Renal pelvis (tissue), 12 donors: ENCODE data around the gene CCDC13. TPM values are rescaled to one million over a fixed set of nuclear protein-coding genes. Genes with fewer than 3 reads are reported as not detected.
"Not testable (repeated sequence)": the region's sequence is repeated elsewhere in the genome, so short reads cannot be mapped to it uniquely, and the experiment has no call there.

Experiments
- DNase-seq: peaks from one replicate; pipeline ENCODE4 v3.0.0-alpha.2; 2013
- long read RNA-seq, 16 experiments: transcript quantifications; one replicate each; lab custom pipeline, GENCODE V29; 2026
- polyA plus RNA-seq, 3 donors: library from polyadenylated mRNA; unstranded; fragments of 120-200 nt; gene quantifications; one replicate each; pipeline ENCODE4 v1.2.1, GENCODE V29; 2013; ENCODE audit not compliant: insufficient read length in 3 of 3

CCDC13 gene, protein sequence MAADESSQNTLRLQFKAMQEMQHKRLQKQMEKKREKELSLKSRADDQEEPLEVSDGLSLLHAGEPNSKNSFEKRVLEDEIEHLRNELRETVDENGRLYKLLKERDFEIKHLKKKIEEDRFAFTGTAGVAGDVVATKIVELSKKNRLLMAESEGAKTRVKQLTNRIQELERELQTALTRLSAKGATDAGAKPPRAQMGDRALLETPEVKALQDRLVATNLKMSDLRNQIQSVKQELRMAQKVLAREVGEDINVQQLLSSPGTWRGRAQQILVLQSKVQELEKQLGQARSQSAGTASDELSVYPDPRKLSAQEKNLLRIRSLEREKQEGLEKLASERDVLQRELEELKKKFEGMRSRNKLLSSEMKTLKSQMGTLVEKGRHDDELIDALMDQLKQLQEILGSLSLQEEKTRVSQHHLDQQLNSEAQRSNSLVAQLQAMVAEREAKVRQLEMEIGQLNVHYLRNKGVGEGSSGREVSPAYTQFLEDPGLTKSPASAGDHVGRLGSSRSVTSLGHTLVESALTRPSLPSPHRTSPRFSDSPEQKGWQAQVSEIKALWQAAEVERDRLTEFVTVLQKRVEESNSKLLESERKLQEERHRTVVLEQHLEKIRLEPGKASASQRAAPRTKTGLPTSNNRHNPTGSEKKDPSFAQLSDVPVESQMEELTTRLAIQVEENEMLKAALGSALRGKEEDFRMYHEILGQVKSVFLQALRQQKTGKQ
- polyA plus RNA-seq = 1 to 10 TPM; 2.4 to 3.9 (median 3.6) TPM
- long read RNA-seq, donor 1 = 0 reads
- long read RNA-seq, donor 2 = 0 reads
- long read RNA-seq, donor 3, partial matches to known transcripts = 0 of 2 reads
- long read RNA-seq, donor 3, other reads (novel, unspliced or antisense) = 0 of 2 reads
- long read RNA-seq, donor 4 = 0 reads
- long read RNA-seq, donor 5 = 0 reads
- long read RNA-seq, donor 6, partial matches to known transcripts = 0 of 1 reads
- long read RNA-seq, donor 6, other reads (novel, unspliced or antisense) = 0 of 1 reads
- long read RNA-seq, donor 7 = 0 reads
- long read RNA-seq, donor 8 = 0 reads
- long read RNA-seq, donor 9, partial matches to known transcripts = 0 of 1 reads
- long read RNA-seq, donor 9, other reads (novel, unspliced or antisense) = 0 of 1 reads
- long read RNA-seq, donor 10, partial matches to known transcripts = 0 of 1 reads
- long read RNA-seq, donor 10, other reads (novel, unspliced or antisense) = 0 of 1 reads
- long read RNA-seq, donor 11 = 0 reads
- long read RNA-seq, donor 12 = 0 reads
- long read RNA-seq, donor 13 = 0 reads
- long read RNA-seq, donor 14 = 0 reads
- long read RNA-seq, donor 15, partial matches to known transcripts = 0 of 1 reads
- long read RNA-seq, donor 15, other reads (novel, unspliced or antisense) = 0 of 1 reads
- long read RNA-seq, donor 16, partial matches to known transcripts = 0 of 1 reads
- long read RNA-seq, donor 16, other reads (novel, unspliced or antisense) = 0 of 1 reads

DNA sequence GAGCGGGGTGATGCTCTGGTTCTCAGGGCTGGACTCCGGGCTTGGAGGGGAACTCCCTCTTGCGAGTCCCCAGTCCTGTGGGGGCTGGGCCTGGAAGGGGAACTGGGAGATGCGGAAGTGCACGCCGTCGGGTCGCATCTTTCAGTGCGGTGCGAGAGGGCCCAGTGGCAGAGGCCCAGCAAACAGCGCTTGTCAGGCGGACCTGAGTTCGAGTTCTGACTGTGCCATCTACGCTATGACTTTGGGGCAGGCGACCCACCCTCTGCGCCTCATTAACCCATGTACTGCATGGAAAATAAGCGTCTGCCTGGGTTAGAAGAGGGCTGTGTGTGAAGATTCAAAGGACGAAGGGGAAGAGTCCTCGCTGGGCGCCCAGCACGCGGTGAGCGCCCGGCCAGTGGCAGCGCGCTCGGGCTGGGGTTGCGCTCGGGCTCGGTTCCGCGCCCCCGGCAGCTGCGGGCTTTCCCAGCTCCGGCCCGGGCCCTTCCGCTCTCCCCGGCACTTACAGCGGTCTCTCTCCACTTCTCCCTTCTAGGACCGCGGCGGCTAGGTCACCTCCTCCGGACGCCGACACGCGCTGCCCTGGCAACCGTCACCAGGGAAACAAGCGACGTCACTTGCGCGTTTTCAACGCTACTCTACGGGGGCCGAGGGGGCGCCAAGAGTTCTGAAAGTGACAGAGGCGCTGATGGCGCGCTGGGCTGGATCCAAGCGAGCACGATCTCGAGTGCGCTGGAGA lies at the start of gene CCDC13:
Gene CCDC13, minus strand, starts transcription at position 584 of the 739 bp plus-strand sequence. CDS start 14,908 bp downstream, outside the sequence.
- DNase-seq = peak; percentile 97

DNA sequence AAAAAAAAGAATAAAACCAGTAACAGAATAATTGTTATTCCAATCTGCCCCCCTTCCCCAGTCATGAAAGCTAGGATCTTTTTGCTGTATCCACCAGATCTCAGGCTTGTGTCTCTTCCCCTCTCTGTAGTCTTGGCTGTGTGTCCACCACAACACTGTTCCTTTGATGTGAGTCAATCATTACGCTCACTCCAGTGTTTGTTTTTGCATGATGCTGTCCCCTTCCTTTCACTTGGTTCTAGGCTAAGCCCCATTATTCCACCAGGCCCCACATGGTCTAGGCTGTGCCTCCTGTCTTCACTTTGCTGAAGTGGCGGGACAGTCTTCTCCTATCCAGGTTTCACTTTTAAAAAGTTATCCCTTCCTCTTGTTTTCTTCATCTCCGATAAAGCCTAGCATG lies 49.8 kb upstream of the CCDC13 start:
- no peak for DNase-seq

DNA sequence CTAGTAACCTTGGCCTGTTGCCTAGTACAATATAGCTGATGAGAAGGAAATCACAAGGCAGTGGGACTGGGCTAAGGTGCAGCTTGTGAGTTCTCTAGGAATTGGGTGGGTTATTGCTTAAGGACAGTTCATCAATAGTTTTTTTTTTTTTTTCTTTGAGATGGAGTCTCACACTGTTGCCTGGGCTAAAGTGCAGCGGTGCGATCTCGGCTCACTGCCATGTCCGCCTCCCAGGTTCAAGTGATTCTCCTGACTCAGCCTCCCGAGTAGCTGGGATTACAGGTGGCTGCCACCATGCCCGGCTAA lies 47.6 kb upstream of the CCDC13 start:
- no peak for DNase-seq

DNA sequence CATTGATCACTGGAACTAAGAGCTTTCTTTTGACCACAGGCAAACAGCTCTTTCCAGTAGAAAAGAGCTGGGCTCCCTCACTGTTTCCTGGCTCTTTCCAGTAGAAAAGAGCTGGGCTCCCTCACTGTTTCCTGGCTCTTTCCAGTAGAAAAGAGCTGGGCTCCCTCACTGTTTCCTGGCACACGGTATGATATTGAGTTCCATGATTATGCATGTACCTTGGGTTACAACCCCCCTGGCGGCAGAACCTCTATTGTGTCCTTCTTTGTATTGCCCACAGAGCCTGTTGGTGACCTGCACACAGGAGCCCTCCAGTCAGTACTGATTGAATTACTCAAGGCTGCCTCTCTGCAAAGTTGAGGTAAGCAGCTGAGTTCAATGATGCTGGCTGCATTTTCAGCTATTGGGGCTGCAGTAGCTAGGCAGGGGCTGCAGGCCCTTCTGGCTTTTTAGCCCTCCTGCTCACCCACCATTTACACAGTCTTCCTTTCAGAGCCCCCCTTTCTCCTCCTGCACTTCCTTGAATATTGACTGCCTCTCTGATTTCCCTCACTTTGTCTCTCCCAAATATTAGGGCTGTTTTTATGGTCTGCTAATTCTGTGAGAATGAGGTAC lies 46.4 kb upstream of the CCDC13 start:
- no peak for DNase-seq

DNA sequence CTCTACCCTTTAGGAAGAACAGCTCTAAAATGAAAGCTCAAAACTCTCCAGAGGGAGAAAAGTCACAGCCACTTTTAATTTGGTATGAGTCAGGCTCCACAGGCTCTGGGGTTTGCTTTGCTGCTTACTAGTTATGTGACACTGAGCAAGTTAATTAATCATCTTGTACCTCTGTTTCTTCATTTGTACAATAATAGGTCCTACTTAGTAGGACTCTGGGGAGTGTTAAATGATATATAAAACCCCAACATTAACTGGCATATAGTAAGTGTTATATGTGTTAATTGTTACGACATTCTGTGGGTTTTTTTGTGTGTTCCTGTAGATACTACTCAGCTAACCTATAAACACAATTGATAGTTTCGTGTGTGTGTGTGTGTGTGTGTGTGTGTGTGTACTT lies 42.8 kb upstream of the CCDC13 start:
- DNase-seq = no peak

DNA sequence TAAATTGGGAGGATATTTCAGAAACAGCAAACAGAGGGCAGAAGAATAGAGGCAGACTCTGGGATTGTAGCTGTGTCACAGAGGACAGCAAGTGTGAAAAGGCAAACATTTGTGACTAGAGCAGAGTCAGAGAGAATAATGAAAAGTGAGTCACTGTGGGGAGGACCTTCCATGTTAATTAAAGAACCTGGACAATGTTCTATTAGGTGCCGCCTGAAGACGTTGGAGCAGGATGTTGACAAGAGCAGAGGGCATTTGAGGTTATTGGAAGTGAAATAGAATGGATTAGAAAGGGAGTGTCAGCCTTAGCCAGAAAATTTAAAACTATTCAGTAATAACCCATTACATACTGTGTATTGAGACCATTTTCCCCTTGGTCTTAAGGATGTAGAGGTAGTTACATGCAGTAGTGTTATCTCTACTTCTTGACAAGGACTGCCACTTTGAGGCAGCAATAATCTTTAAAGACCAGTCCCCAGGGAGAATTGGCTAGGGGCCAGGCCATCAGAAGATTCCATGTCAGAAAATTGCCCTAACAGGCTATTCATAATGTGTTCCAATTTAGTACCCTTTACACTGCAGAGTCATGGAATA lies 42.0 kb upstream of the CCDC13 start:
- DNase-seq = no peak

DNA sequence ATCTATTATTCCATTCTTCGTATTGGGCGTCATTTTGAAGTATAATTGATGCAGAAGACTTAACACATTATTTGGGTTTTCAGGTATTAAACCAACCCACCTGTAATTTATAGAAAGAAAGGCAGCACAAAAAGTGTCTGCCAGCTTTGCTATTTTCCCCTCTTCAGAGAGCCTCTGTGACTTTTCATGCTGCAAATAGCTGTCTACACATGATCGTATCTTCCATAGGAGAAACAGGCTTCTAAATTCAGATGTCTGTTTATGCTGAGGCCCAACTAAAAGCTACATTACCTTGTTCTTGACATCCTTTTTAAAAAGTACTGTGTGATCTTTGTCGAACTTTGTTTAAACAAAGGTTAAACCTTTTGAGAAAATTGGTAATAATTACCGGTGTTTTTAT lies 41.2 kb upstream of the CCDC13 start:
- no peak for DNase-seq

DNA sequence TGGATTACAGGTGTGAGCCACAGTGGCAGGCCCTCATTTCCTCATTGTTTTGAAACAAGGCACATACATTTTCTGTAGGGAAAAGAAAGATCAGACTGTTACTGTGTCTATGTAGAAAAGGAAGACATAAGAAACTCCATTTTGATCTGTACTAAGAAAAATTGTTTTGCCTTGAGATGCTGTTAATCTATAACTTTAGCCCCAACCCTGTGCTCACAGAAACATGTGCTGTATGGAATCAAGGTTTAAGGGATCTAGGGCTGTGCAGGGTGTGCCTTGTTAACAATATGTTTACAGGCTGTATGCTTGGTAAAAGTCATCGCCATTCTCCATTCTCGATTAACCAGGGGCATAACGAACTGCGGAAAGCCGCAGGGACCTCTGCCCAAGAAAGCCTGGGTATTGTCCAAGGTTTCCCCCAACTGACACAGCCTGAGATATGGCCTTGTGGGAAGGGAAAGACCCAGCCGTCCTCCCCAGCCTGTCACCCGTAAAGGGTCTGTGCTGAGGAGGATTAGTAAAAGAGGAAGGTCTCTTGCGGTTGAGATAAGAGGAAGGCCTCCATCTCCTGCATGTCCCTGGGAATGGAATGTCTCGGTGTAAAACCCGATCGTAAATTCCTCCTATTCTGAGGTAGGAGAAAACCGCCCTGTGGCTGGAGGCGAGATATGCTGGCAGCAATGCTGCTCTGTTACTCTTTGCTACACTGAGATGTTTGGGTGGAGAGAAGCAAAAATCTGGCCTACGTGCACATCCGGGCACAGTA lies 38.2 kb upstream of the CCDC13 start:
- DNase-seq = not testable (repeated sequence)

DNA sequence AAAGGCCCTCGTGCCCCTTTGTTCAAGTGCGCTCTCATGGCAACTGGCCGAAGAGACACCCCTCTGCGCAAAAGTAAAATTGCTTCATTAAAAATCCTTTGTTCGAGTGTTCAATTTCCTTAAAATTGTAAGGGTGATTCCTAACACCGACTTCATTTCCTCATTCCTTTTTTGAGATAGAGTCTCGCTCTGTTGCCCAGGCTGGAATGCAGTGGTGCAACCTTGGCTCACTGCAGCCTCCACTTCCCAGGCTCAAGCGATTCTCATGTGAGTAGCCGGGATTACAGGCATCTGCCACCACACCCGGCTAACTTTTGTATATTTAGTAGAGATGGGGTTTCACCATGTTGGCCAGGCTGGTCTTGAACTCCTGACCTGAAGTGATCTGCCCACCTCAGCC lies 37.7 kb upstream of the CCDC13 start:
- DNase-seq = not testable (repeated sequence)

DNA sequence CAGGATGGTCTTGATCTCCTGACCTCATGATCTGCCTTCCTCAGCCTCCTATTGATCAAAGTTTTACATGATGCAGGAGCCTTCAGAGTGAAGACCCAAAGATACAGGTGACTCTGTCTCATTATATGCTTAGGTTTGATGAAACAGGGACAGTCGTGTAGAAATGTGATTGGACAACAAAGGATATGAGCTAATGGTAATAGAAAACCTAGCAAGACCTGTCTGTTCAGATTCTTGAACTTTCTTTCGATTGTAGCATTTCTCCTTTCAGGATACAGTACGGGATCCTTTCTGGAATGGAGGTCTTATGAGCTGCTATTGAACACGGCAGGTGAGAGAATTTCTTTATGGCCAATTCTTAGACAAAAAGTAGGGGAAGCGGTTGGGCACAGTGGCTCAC lies 36.1 kb upstream of the CCDC13 start, which contains the start of gene ACKR2:
Gene ACKR2, plus strand, starts transcription at position 244 of the 400 bp plus-strand sequence. CDS start 55,058 bp downstream, outside the sequence.
- DNase-seq = no peak

DNA sequence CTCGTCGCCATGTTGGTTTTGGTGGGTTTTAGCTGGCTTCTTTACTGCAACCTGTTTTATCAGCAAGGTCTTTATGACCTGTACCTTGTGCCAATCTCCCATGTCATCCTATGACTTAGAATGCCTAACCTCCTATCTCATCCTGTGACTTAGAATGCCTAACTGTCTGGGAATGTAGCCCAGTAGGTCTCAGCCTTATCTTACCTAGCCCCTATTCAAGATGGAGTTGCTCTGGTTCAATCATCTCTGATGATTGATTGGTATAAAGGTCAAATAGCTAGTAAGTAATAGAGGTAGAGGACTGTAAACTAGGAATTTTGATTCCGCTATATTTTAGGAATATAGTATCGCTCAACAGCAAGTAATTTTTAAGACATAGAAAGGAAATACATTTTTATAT lies 34.9 kb upstream of the CCDC13 start:
- no peak for DNase-seq

DNA sequence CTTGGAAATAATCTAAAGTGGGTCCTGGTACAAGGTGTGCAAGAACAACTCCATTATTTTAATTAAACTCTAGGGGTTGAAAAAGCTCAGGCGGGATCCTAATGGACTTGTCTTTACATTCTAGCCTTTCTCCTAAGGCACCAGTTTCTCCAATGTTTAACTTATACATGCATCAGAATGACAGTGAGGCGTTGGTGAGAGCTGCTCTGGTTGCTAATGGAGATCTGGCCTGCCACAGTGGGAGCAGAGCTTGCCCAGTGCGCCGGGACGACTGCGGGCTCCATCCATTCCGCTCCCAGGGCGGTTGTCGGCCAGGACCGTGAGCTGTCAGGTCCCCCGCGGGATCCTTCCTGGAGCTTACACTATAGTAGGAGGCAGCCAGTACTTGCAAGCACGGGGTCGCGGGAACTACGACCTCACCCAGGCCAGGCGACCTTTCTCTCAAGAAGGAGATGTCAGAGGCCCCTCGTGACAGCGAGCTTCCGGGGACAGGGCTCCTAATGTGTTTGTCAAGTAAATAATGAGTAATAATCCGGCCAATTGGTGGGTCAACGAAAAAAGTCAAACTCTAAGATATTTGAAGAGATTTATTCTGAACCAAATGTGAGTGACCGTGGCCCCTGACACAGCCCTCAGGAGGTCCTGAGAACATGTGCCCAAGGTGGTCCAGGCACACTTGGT lies 32.2 kb upstream of the CCDC13 start:
- DNase-seq = no peak

DNA sequence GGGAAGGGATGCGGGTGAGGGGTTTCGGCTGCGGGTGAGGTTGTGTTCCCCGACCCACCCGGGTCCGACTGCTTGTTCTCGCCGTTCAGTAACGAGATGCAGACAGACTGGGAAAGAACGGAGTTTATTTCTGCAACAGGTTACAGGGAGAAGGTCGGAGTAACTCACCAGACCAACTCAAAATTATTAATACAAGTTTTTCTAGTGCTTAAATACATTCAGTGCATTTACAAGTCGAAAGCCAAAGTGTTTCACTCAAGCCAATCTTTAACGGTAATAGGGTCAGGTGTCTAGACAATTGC lies 31.7 kb upstream of the CCDC13 start:
- no peak for DNase-seq

DNA sequence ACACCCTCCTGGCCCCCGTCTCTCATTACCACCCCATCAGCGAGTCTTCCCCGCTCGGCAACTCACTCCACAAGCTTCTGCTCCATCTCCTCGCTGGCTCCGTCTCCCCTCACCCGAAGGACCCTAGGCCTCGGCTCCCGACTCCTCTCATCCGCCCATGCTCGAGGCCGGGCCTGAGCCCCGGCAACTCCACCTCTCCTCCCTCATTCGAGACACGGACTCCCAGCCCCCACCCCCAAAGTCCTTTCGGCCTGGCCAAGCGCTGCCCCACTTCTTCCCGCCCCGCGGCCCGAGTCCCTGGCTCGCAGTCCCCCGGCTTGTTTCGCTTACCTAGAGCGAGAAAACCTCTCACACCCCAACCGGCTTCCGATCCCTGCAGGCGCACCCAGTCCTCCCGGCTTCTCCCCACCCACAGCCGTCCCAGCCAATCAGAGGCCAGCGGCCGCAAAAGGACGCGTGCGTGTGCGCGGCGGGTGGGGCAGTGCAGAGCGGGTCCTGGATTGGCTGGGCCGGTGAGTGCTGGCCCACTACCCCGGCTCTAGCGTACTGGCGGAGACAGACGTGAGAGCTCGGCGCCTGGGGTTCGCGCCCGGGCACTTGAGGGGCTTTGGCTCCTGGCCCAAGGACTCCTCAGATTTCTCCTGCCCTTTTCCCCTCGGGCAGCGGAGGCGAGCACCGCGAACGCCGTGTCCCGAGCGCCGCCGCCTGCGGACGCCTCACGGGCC lies 31.2 kb upstream of the CCDC13 start, which contains the start of gene HIGD1A:
Gene HIGD1A, minus strand, starts transcription at position 385 of the 725 bp plus-strand sequence. CDS start 10,237 bp downstream, outside the sequence.
- peak; percentile 96 for DNase-seq

DNA sequence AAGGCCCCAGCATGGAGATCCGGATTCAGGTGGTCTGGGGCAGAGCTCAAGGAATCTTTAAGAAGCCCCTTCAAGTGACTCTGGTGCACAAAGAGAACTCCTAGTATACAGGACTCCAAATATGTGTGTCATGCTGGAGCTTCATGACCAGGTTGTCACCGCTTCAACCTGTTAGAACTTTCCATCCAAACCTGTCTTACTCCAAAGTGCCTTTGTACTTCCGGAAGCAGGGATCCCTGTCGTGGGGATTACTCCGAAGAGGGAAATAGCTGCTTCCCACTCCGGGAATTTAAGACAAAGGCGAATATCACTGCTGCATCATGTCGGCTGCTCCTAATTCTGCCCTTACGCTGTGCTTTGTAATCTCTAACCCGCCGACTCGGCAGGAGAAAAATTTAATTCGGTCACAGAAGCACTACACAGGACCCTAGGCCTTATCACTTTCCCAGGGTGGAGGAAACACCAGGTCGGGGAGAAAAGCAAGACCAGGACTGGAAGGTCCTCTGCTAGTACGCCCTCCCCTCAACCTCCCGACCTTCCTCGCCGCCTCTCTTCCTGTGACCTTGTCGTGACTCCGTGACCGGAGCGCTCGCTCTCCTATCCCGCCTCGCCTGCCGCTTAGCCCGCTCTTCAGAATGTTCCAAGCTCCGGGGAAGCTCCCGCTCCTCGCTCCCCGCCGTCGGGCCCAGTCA lies 30.5 kb upstream of the CCDC13 start:
- no peak for DNase-seq

DNA sequence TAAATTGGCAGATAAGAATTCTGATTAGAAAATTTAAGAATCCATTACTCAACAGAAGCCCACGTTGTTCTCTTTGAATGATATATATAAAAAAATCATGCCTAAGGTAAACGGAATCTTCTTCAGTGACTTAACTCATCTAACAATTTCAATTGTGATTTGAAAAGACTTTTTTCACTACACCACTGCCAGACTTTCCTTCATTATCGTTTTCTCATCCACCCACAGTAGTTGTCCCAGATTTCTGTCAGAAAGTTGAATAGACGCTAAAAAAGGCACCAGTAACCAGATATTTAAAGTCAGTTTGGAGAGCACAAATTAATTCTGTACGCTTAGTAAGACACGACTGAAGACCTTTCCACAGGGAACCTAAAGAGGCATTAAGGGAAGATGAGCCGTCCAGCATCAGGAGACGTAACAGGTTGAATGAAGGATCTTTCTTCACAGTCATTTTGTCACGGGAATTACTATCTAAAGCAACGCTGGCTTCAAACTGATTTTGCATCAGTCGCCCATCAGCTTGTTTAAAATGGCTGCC lies 29.9 kb upstream of the CCDC13 start:
- DNase-seq = no peak

DNA sequence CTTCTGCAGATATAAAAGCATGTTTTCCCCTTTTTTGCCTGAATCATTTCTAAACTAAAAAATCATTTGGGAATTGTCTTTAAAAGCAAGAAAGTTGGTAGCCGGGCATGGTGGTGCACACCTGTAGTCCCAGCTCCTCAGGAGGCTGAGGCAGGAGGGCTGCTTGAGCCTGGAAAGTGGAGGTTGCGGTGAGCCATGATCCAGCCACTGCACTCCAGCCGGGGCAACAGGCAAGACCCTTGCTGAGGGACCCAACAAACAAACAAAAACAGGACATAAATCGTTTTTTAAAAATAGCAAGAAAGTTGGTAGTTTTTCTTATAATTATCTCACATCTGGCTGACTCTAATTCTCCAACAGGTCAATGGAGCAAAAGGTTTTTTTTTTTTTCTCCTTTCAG lies 28.7 kb upstream of the CCDC13 start:
- no peak for DNase-seq
